NCI-H526 (cell line): ENCODE results near the gene BIVM.

Experiments
- DNase-seq, 2 experiments: peaks; one replicate each; lab custom pipeline; 2025; lab: John Stamatoyannopoulos, UW

The BIVM gene

GRCh38 chr13:102845289-102845629 lies 46.3 kb downstream of the BIVM start:
- no peak for DNase-seq

- DNase-seq = peak; percentile 92 to 97
Measured at GRCh38 chr13:102845630-102846260, 46.8 kb downstream of the BIVM start, which contains the start of gene ERCC5. ERCC5 (plus strand) TSS chr13:102846032; CDS start chr13:102846267, 235 bp downstream.

GRCh38 chr13:102846261-102847015 lies 47.5 kb downstream of the BIVM start:
- peak; percentile 45 to 68 for DNase-seq

- peak; percentile 52 to 55 for DNase-seq
Measured at GRCh38 chr13:102847272-102848234, 48.6 kb downstream of the BIVM start.

- DNase-seq = no peak
Measured at GRCh38 chr13:102848956-102849355, 50.0 kb downstream of the BIVM start.

GRCh38 chr13:102852556-102852955 lies 53.6 kb downstream of the BIVM start:
- DNase-seq = no peak

GRCh38 chr13:102854675-102855074 lies 55.8 kb downstream of the BIVM start:
- no peak for DNase-seq

GRCh38 chr13:102856557-102856956 lies 57.6 kb downstream of the BIVM start:
- DNase-seq = no peak

GRCh38 chr13:102862624-102863210 lies 63.8 kb downstream of the BIVM start:
- no peak for DNase-seq

- no peak for DNase-seq
Measured at GRCh38 chr13:102863590-102863989, 64.7 kb downstream of the BIVM start.

GRCh38 chr13:102868366-102868936 lies 69.5 kb downstream of the BIVM start:
- DNase-seq = no peak

- DNase-seq = no peak
Measured at GRCh38 chr13:102869948-102870676, 71.2 kb downstream of the BIVM start.

- peak; percentile 34 to 75 for DNase-seq
Measured at GRCh38 chr13:102870677-102871415, 71.9 kb downstream of the BIVM start.

- DNase-seq = no peak
Measured at GRCh38 chr13:102872131-102872530, 73.2 kb downstream of the BIVM start.

GRCh38 chr13:102872531-102872930 lies 73.6 kb downstream of the BIVM start:
- DNase-seq = no peak

GRCh38 chr13:102873653-102874052 lies 74.7 kb downstream of the BIVM start:
- DNase-seq = no peak

GRCh38 chr13:102875256-102875655 lies 76.3 kb downstream of the BIVM start:
- no peak for DNase-seq

GRCh38 chr13:102877303-102877702 lies 78.4 kb downstream of the BIVM start:
- no peak for DNase-seq

- DNase-seq = no peak
Measured at GRCh38 chr13:102878481-102878880, 79.6 kb downstream of the BIVM start.

- no peak for DNase-seq
Measured at GRCh38 chr13:102879793-102880499, 81.0 kb downstream of the BIVM start.
